ENCODE data around the gene CLEC1A. TPM values are rescaled to one million over a fixed set of nuclear protein-coding genes. Genes with fewer than 3 reads are reported as not detected.
A peak's percentile ranks its signal among the peaks of the same experiment; 100 is the strongest.

CLEC1A gene
- total and polyA plus RNA-seq, 8 donors = 0.24 to 3.0 (median 0.79) TPM

DNA sequence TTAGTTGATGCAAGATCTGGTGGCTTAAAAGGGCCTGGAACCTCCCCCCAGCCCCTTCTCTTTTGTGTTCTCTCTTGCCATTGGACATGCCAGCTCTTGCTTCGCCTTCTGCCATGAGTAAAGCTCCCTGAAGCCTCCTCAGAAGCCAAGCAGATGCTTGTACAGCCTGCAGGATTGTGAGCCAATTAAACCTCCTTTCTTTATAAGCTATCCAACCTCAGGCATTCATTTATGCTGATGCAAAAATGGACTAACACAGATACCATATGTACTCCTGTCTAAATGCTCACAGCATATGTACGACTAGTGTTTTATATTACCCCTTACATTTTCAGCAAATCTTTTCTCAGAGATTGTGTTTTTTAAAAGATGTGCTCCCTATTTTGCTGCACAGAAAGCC, 26.7 kb downstream of the CLEC1A start:
- 81 to 89% methylated on average over 2 of the region's 2 CpGs for WGBS, 2 donors

DNA sequence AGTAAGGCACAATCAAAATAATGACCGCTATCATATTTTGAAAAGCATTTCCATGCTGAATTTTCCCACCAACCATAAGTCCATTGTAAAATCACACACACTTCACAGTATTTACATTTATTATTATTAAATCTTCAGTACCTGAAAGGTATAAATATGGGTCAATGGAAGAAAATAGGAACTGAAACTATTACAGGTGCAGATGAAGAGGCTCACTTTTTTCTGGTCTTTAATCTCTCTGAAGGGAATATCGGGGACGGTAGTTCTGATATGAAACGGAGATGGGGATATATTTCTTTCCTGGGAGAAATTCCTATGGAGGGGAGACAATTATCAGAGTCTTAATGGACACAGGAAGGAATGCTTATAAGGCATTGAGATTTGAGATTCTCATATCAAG, 28.4 kb downstream of the CLEC1A start:
- Histone ChIP-seq H3K36me3 (no peaks in the 10 kb centered on the region), H3K4me3 (no peak overlapping the region), H3K27ac (no peak overlapping the region), H3K27me3 (no peaks in the 10 kb centered on the region), H3K4me1 (peaks cover 0 to 3% (median 0%) of the 10 kb centered on the region in 3 donors), H3K9me3 (no peaks in the 10 kb centered on the region)
- TF ChIP-seq, protein P1, sequence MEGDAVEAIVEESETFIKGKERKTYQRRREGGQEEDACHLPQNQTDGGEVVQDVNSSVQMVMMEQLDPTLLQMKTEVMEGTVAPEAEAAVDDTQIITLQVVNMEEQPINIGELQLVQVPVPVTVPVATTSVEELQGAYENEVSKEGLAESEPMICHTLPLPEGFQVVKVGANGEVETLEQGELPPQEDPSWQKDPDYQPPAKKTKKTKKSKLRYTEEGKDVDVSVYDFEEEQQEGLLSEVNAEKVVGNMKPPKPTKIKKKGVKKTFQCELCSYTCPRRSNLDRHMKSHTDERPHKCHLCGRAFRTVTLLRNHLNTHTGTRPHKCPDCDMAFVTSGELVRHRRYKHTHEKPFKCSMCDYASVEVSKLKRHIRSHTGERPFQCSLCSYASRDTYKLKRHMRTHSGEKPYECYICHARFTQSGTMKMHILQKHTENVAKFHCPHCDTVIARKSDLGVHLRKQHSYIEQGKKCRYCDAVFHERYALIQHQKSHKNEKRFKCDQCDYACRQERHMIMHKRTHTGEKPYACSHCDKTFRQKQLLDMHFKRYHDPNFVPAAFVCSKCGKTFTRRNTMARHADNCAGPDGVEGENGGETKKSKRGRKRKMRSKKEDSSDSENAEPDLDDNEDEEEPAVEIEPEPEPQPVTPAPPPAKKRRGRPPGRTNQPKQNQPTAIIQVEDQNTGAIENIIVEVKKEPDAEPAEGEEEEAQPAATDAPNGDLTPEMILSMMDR (IDR thresholded peaks at IDR 0.05) = no peak
- DNase-seq (no peak), ATAC-seq (no peak), FAIRE-seq (no peak)
- intact Hi-C loops (cut with DNase I) = no loop called here
- WGBS, 2 donors = 81 to 86% methylated on average over 4 of the region's 4 CpGs

More for the DNA sequence above, 26.7 kb downstream of the CLEC1A start:
- Histone ChIP-seq H3K4me1 (peaks cover 0 to 3% (median 0%) of the 10 kb centered on the region in 3 donors), H3K27me3 (no peaks in the 10 kb centered on the region), H3K9me3 (no peaks in the 10 kb centered on the region), H3K36me3 (no peaks in the 10 kb centered on the region), H3K27ac (no peak overlapping the region), H3K4me3 (no peak overlapping the region)
- FAIRE-seq = no peak
- intact Hi-C loops (cut with DNase I) = no loop called here
- TF ChIP-seq, protein P1 (IDR thresholded peaks at IDR 0.05) = no peak
- DNase-seq = no peak
- ATAC-seq = no peak

DNA sequence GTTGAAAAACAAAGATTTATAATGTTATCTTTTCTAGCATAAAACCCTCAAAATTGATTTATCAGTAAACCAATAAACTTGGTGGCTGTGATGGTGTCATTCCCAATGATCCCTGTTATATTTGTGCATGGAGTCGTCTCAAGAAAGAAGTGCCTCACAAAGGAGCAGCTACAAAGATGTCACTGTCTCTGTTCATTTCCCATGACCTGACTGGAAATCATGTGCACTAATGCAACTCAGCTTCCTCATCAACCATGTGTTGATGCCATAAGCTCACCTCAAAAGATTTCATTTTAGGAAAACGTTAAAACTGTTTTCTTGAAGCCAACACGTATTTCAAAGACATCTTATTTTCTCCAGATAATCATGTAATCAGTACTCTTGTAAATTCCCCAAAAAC, 28.8 kb downstream of the CLEC1A start:
- Histone ChIP-seq H3K4me3 (no peak overlapping the region), H3K9me3 (no peaks in the 10 kb centered on the region), H3K36me3 (no peaks in the 10 kb centered on the region), H3K27ac (no peak overlapping the region), H3K4me1 (peaks cover 0 to 3% (median 0%) of the 10 kb centered on the region in 3 donors), H3K27me3 (no peaks in the 10 kb centered on the region)
- TF ChIP-seq, protein P1 (IDR thresholded peaks at IDR 0.05) = no peak
- intact Hi-C loops (cut with DNase I) = no loop called here
- no peak for ATAC-seq
- 12 to 14% methylated on average over 3 of the region's 3 CpGs for WGBS, 2 donors
- DNase-seq = no peak
- FAIRE-seq = no peak

DNA sequence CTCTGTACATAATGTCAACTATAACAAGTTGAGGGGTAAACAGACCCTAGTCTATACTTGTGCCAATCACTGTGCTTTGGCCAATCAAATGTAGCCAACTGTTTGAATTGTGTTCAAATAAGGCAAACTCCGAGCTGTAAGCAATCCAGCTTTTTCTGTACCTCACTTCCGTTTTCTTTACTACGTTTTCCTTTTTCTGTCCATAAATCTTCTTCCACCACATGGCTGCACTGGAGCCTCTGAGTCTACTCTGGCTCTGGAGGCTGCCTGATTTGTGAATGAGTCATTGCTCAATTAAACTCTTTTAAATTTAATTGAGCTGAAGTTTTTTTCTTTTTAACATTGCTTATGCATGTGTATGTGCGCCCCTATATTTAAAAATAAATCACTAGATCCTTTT, 29.7 kb downstream of the CLEC1A start:
- 54 to 63% methylated on average over 4 of the region's 4 CpGs for WGBS, 2 donors
- ATAC-seq (peak in 2 of 4 donors; percentile 50 to 54), DNase-seq (no peak), FAIRE-seq (no peak)
- no peaks in the 10 kb centered on the region for H3K36me3 ChIP-seq
- peak overlapping the region in 2 of 4 donors; percentile 62 to 66 for H3K27ac ChIP-seq
- intact Hi-C loops (cut with DNase I) = no loop called here
- no peak overlapping the region for H3K4me3 ChIP-seq
- no peaks in the 10 kb centered on the region for H3K9me3 ChIP-seq
- no peaks in the 10 kb centered on the region for H3K27me3 ChIP-seq
- peaks cover 0 to 3% (median 0%) of the 10 kb centered on the region in 3 donors for H3K4me1 ChIP-seq
- TF ChIP-seq, protein P1 (IDR thresholded peaks at IDR 0.05) = no peak

DNA sequence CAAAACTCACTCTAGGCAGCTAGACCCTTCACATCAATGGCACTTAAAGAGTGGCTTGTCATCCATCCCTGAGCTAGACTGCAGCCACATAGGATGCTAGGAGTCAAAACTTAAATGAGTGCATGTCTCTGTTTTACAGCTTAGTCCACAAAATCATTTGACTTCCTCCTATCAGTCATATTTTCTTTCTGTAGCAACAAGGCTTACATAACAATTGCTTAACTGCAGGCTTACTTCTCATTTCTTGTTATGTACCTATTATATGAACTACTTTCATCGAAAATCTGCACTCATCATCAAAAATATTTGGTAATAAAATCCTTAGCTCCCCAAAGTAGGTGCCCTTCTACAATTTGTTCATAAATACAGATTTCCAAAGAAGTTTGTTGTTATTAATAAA, 30.1 kb downstream of the CLEC1A start:
- DNase-seq (no peak), ATAC-seq (peak in 2 of 4 donors; percentile 67 to 68), FAIRE-seq (no peak)
- H3K9me3 ChIP-seq = no peaks in the 10 kb centered on the region
- no peaks in the 10 kb centered on the region for H3K36me3 ChIP-seq
- 40 to 56% methylated on average over 1 of the region's 1 CpG for WGBS, 2 donors
- H3K4me3 ChIP-seq = no peak overlapping the region
- intact Hi-C loops (cut with DNase I) = no loop called here
- TF ChIP-seq, protein P1 (IDR thresholded peaks at IDR 0.05) = no peak
- H3K27me3 ChIP-seq = no peaks in the 10 kb centered on the region
- H3K4me1 ChIP-seq = peaks cover 0 to 3% (median 0%) of the 10 kb centered on the region in 3 donors
- peak overlapping the region in 2 of 4 donors; percentile 62 to 66 for H3K27ac ChIP-seq

All from pancreas (tissue), 10 donors.